Measurements from ENCODE around the gene ZNF316. TPM values are rescaled to one million over a fixed set of nuclear protein-coding genes. Genes with fewer than 3 reads are reported as not detected.

ZNF316 gene
- total and polyA plus RNA-seq, 7 donors: 3.6 to 49.6 (median 12.5) TPM

DNA sequence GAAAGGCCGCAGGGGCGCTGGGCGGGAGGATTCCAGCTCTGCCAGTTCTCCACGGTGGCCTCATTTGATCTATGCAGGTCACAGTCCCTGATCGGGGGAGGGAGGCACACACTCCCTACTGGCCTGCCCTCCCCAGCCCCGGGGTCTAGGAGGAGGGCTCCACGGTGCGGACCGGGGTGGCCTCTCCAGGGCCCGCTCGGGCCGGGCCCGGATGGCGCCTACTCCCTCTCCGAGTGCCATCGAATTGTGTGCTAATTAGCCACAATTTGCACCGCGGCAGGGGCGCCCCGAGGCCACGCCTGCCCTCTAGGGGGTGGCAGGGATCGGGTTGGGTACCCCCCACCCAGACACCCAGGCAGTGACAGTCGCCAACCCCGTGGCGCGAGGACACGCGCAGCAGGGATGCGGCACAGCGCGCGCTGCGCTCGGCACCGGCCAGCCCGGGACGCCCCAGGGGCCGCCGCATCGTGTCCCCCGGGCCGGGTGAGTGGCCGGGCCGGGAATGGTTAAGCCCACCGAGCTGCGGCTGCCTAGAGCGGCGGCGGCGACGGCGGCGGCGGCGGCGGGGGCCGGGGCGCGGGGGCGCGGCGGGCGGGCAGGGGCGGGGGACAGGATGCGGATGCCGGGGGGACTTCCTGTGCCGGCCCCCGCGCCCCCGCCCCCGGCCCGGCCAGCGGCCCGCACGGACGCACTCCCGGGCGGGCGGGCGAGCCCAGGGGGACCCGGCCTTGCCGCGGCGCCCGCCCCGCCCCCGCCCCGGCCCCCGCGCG lies 22.0 kb upstream of the ZNF316 start, which contains the start of gene ZNF853:
TSS of gene ZNF853 (plus strand) at position 658 of the 770 bp plus-strand sequence. CDS start 565 bp downstream, outside the sequence.
- Histone ChIP-seq H3K36me3 (peaks cover 0 to 14% (median 0%) of the 10 kb centered on the region in 4 donors), H3K4me3 (peak within 1 kb of the TSS; percentile 41 to 93 (median 84)), H3K27me3 (no peaks in the 10 kb centered on the region), H3K4me1 (peaks cover 0 to 20% (median 15%) of the 10 kb centered on the region in 4 donors), H3K9me3 (no peaks in the 10 kb centered on the region), H3K27ac (peak within 1 kb of the TSS in 3 of 4 donors; percentile 65 to 69 (median 68))
- DNase-seq: no peak
- WGBS, 2 donors: 3 to 4% methylated on average over 91 of the region's 91 CpGs
- TF ChIP-seq POLR2A (IDR thresholded peaks at IDR 0.05) (no peak), EP300 (IDR thresholded peaks at IDR 0.05) (no peak), POLR2AphosphoS5 (IDR thresholded peaks at IDR 0.05) (no peak)
- TF ChIP-seq, protein P1, sequence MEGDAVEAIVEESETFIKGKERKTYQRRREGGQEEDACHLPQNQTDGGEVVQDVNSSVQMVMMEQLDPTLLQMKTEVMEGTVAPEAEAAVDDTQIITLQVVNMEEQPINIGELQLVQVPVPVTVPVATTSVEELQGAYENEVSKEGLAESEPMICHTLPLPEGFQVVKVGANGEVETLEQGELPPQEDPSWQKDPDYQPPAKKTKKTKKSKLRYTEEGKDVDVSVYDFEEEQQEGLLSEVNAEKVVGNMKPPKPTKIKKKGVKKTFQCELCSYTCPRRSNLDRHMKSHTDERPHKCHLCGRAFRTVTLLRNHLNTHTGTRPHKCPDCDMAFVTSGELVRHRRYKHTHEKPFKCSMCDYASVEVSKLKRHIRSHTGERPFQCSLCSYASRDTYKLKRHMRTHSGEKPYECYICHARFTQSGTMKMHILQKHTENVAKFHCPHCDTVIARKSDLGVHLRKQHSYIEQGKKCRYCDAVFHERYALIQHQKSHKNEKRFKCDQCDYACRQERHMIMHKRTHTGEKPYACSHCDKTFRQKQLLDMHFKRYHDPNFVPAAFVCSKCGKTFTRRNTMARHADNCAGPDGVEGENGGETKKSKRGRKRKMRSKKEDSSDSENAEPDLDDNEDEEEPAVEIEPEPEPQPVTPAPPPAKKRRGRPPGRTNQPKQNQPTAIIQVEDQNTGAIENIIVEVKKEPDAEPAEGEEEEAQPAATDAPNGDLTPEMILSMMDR (IDR thresholded peaks at IDR 0.05): no peak
- intact Hi-C loops (cut with DNase I): no loop called here

DNA sequence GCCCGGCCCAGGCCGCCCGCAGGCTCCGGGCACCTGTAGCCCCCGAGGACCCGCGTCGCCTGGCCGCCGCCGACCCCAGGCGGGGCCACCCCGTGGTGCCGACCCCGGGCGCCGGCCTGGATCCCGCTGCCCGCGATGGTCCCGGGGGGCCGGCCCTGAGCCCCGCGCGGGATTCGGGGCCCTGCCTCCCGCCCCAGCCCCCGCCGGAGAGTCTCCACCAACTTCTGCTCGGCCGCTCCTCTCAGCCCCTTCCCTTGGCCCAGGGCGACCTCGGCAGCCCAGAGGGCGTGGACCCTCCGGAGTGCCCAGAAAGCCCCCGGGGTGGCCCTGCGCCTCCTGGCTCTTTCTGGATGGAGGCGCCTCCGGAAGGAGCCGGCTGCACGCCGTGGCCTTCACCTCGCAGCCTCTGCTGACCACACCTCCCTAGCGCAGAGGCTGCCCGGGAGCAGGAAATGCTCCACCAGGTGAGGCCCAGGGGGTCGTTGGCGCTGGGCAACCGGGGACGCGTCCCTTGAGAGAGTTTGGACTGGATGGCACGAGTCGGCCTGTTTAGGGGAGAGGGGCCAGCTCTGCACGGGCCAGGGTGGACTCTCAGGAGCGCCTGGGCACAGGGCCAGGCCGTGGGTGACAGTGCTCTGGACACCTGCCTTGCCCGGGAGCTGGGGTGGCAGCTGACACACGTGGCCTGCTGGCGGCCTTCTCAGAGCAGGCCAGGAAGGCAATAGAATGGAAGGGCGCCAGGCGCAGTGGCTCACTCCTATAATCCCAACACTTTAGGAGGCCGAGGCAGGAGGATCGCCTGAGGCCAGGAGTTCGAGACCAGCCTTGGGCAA lies 21.2 kb upstream of the ZNF316 start:
- Histone ChIP-seq H3K4me3 (peak overlapping the region; percentile 41 to 93 (median 84)), H3K9me3 (no peaks in the 10 kb centered on the region), H3K36me3 (peaks cover 0 to 18% (median under 1%) of the 10 kb centered on the region in 4 donors), H3K4me1 (peaks cover 0 to 20% (median 15%) of the 10 kb centered on the region in 4 donors), H3K27me3 (no peaks in the 10 kb centered on the region), H3K27ac (peak overlapping the region in 3 of 4 donors; percentile 56 to 64 (median 57))
- intact Hi-C loops (cut with DNase I): no loop called here
- DNase-seq: no peak
- 8 to 11% methylated on average over 63 of the region's 63 CpGs for WGBS, 2 donors
- TF ChIP-seq, protein P1 (IDR thresholded peaks at IDR 0.05): no peak
- TF ChIP-seq EP300 (IDR thresholded peaks at IDR 0.05) (no peak), POLR2AphosphoS5 (IDR thresholded peaks at IDR 0.05) (no peak), POLR2A (IDR thresholded peaks at IDR 0.05) (no peak)

GRCh38 chr7:6616854-6617643 lies 20.1 kb upstream of the ZNF316 start:
- WGBS, 2 donors: 90 to 91% methylated on average over 20 of the region's 20 CpGs
- intact Hi-C loops (cut with DNase I): no loop called here
- Histone ChIP-seq H3K4me1 (peaks cover 0 to 20% (median 15%) of the 10 kb centered on the region in 4 donors), H3K27me3 (no peaks in the 10 kb centered on the region), H3K27ac (no peak overlapping the region), H3K4me3 (no peak overlapping the region), H3K36me3 (peaks cover 6 to 29% (median 11%) of the 10 kb centered on the region in 4 donors), H3K9me3 (no peaks in the 10 kb centered on the region)
- TF ChIP-seq POLR2AphosphoS5 (IDR thresholded peaks at IDR 0.05): no peak
- no peak for TF ChIP-seq POLR2A (IDR thresholded peaks at IDR 0.05)
- TF ChIP-seq EP300 (IDR thresholded peaks at IDR 0.05): no peak
- TF ChIP-seq, protein P1 (IDR thresholded peaks at IDR 0.05): no peak
- no peak for DNase-seq

DNA sequence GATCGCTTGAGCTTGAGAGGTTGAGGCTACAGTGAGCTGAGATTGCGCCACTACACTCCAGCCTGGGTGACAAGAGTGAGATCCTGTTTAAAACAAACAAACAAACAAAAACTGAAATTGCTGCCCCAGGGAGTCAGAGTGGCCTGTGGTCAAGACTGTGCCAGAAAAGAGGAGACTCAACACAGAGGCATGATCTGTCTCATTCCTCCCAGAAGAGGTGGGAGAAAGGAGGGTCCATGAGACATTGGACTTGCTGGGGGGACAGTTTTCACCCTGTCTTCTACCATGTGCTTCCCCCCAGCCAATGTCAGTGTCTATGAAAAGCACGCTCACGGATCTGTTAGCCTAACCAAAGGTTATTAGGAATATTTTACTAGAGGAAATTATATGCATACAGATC lies 18.5 kb upstream of the ZNF316 start:
- Histone ChIP-seq H3K4me1 (peaks cover 0 to 20% (median 15%) of the 10 kb centered on the region in 4 donors), H3K9me3 (no peaks in the 10 kb centered on the region), H3K4me3 (no peak overlapping the region), H3K36me3 (peaks cover 6 to 45% (median 16%) of the 10 kb centered on the region in 4 donors), H3K27me3 (no peaks in the 10 kb centered on the region), H3K27ac (no peak overlapping the region)
- WGBS, 2 donors: 74 to 79% methylated on average over 4 of the region's 4 CpGs
- intact Hi-C loops (cut with DNase I): no loop called here
- TF ChIP-seq POLR2AphosphoS5 (IDR thresholded peaks at IDR 0.05) (no peak), POLR2A (IDR thresholded peaks at IDR 0.05) (no peak), EP300 (IDR thresholded peaks at IDR 0.05) (no peak)
- TF ChIP-seq, protein P1 (IDR thresholded peaks at IDR 0.05): no peak
- DNase-seq: no peak
